ENCODE measurements around the gene GJB6. TPM values are rescaled to one million over a fixed set of nuclear protein-coding genes. Genes with fewer than 3 reads are reported as not detected.

GJB6 gene
- total and polyA plus RNA-seq, 2 of the 4 experiments (the other 2 are of a cell fraction): not detected

- BruUV-seq (replicated peaks): no TSS peak
- Histone ChIP-seq H3K4me3 (ENCODE audit: insufficient read depth, low read depth, low read length) (no peak overlapping the region), H2BK15ac (ENCODE audit: low read depth, low read length) (no peak overlapping the region), H3K27ac (ENCODE audit: insufficient read depth, low read length) (no peak overlapping the region), H3K4me2 (ENCODE audit: low read depth, low read length) (no peak overlapping the region), H2AFZ (replicated peaks; ENCODE audit: low read length, poor library complexity) (peak overlapping the region; percentile 4), H3K56ac (ENCODE audit: extremely low read depth, insufficient read depth, low read length) (no peak overlapping the region), H3K4me1 (ENCODE audit: control insufficient read depth, insufficient read depth, low read length) (no peaks in the 10 kb centered on the region), H3K4ac (ENCODE audit: low read depth, low read length) (no peak overlapping the region), H2BK120ac (ENCODE audit: low read depth, low read length) (no peak overlapping the region), H3K36me3 (ENCODE audit: control insufficient read depth, insufficient read depth, low read length) (no peaks in the 10 kb centered on the region), H2AK9ac (replicated peaks; ENCODE audit: low read depth, low read length, poor library complexity) (no peak overlapping the region), H2AK5ac (ENCODE audit: low read depth, low read length) (no peak overlapping the region), H3K14ac (replicated peaks; ENCODE audit: low read depth, low read length) (no peak overlapping the region), H3K18ac (ENCODE audit: low read depth, low read length) (no peak overlapping the region), H3K9me1 (ENCODE audit: insufficient read depth, low read length) (no peaks in the 10 kb centered on the region), H4K91ac (ENCODE audit: insufficient read depth, low read depth, low read length) (no peak overlapping the region), H3K9me3 (ENCODE audit: control insufficient read depth, insufficient read depth, low read length) (no peaks in the 10 kb centered on the region; the same call in 1 of the 2 replicates), H4K20me1 (ENCODE audit: insufficient read depth, low read length) (no peaks in the 10 kb centered on the region), H3K9ac (ENCODE audit: low read depth, low read length) (no peak overlapping the region), H3K23ac (ENCODE audit: low read depth, low read length) (no peak overlapping the region), H3K79me1 (ENCODE audit: low read depth in 1 of 2, low read length in 2 of 2) (no peaks in the 10 kb centered on the region), H3K27me3 (ENCODE audit: control insufficient read depth, insufficient read depth, low read length) (peaks cover 51% of the 10 kb centered on the region), H4K5ac (ENCODE audit: low read depth, low read length) (no peak overlapping the region), H4K8ac (ENCODE audit: low read depth in 2 of 2, low read length in 2 of 2) (no peak overlapping the region), H2BK5ac (ENCODE audit: low read depth, low read length, poor library complexity, severe bottlenecking) (no peak overlapping the region), H2BK20ac (ENCODE audit: low read depth, low read length) (no peak overlapping the region)
- WGBS, 2 experiments (ENCODE audit: extremely low coverage in 2 of 2, insufficient read length in 1 of 2): no CpG with 5 or more reads among the region's 5 CpGs
- CTCF ChIA-PET: no interaction called here
- POLR2A ChIA-PET (ENCODE audit: unreplicated experiment): no interaction called here
- dilution Hi-C loops (cut with HindIII; ENCODE audit: low sequenced_read_pairs, unreplicated experiment) (no loop called here), intact Hi-C loops (cut with micrococcal nuclease) (no loop called here), in situ Hi-C loops (cut with MboI; ENCODE audit: low sequenced_read_pairs) (no loop called here)
- TF ChIP-seq CHD1 (IDR thresholded peaks at IDR 0.05; ENCODE audit: low read depth, low read length): no peak
- TF ChIP-seq USF2 (IDR thresholded peaks at IDR 0.05; ENCODE audit: low read depth, low read length): no peak
- no peak for TF ChIP-seq BHLHE40 (IDR thresholded peaks at IDR 0.05; ENCODE audit: low read depth, low read length)
- TF ChIP-seq RAD21 (IDR thresholded peaks at IDR 0.05; ENCODE audit: low read length): no peak
- no peak for TF ChIP-seq CTCF (conservative IDR thresholded peaks at IDR 0.05; ENCODE audit: low read depth, low read length)
- no peak for TF ChIP-seq SMC3 (IDR thresholded peaks at IDR 0.05; ENCODE audit: low read depth, low read length)
- TF ChIP-seq, protein P1, sequence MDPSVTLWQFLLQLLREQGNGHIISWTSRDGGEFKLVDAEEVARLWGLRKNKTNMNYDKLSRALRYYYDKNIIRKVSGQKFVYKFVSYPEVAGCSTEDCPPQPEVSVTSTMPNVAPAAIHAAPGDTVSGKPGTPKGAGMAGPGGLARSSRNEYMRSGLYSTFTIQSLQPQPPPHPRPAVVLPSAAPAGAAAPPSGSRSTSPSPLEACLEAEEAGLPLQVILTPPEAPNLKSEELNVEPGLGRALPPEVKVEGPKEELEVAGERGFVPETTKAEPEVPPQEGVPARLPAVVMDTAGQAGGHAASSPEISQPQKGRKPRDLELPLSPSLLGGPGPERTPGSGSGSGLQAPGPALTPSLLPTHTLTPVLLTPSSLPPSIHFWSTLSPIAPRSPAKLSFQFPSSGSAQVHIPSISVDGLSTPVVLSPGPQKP (IDR thresholded peaks at IDR 0.05; ENCODE audit: borderline replicate concordance, low read depth, low read length): no peak
- no peak for TF ChIP-seq POLR2A (IDR thresholded peaks at IDR 0.05; ENCODE audit: low read depth, low read length)
- no peak for TF ChIP-seq RCOR1 (IDR thresholded peaks at IDR 0.05; ENCODE audit: insufficient replicate concordance, low read length)
- TF ChIP-seq NFE2L2 (IDR thresholded peaks at IDR 0.05; ENCODE audit: low read depth, low read length): no peak
- no peak for TF ChIP-seq MAFK (IDR thresholded peaks at IDR 0.05; ENCODE audit: low read depth, low read length)
- TF ChIP-seq FOS (IDR thresholded peaks at IDR 0.05; ENCODE audit: low read depth, low read length): no peak
- no peak for ATAC-seq (ENCODE audit: low read depth)
- no peak for DNase-seq
Measured at GRCh38 chr13:20222553-20222952, 9.6 kb downstream of the GJB6 start.

All from IMR-90 (cell line).